ENCODE data around the gene DGKB. TPM values are rescaled to one million over a fixed set of nuclear protein-coding genes. Genes with fewer than 3 reads are reported as not detected.

The DGKB gene
- total RNA-seq, 1 donor from 2014 or later, result not detected

GRCh38 chr7:14767716-14768425 lies 134.7 kb downstream of the DGKB start:
- intact Hi-C loops (cut with DNase I), result no loop called here
- H3K4me3 ChIP-seq, result no peak overlapping the region

GRCh38 chr7:14766747-14767146 lies 135.8 kb downstream of the DGKB start:
- H3K4me3 ChIP-seq, result no peak overlapping the region
- no peak for DNase-seq (ENCODE audit: low spot score in 2 of 2)
- H3K27ac ChIP-seq, result no peak overlapping the region
- H3K27me3 ChIP-seq, result no peaks in the 10 kb centered on the region
- no peaks in the 10 kb centered on the region for H3K4me1 ChIP-seq
- H3K9me3 ChIP-seq, result no peaks in the 10 kb centered on the region
- H3K36me3 ChIP-seq, result no peaks in the 10 kb centered on the region
- TF ChIP-seq CTCF (IDR thresholded peaks at IDR 0.05), result no peak
- intact Hi-C loops (cut with DNase I), result no loop called here

More at GRCh38 chr7:14767716-14768425, 134.7 kb downstream of the DGKB start:
- no peak for DNase-seq (ENCODE audit: low spot score in 2 of 2)
- Histone ChIP-seq H3K27me3 (no peaks in the 10 kb centered on the region), H3K27ac (no peak overlapping the region), H3K36me3 (no peaks in the 10 kb centered on the region), H3K4me1 (no peaks in the 10 kb centered on the region), H3K9me3 (no peaks in the 10 kb centered on the region)
- no peak for TF ChIP-seq CTCF (IDR thresholded peaks at IDR 0.05)

GRCh38 chr7:14765731-14766130 lies 136.8 kb downstream of the DGKB start:
- no peak overlapping the region for H3K27ac ChIP-seq
- no peaks in the 10 kb centered on the region for H3K27me3 ChIP-seq
- no peaks in the 10 kb centered on the region for H3K4me1 ChIP-seq
- DNase-seq (ENCODE audit: low spot score in 2 of 2), result no peak
- no peak overlapping the region for H3K4me3 ChIP-seq
- H3K9me3 ChIP-seq, result no peaks in the 10 kb centered on the region
- no peak for TF ChIP-seq CTCF (IDR thresholded peaks at IDR 0.05)
- intact Hi-C loops (cut with DNase I), result no loop called here
- no peaks in the 10 kb centered on the region for H3K36me3 ChIP-seq

- intact Hi-C loops (cut with DNase I), result no loop called here
- Histone ChIP-seq H3K4me3 (no peak overlapping the region), H3K27ac (no peak overlapping the region), H3K4me1 (no peaks in the 10 kb centered on the region), H3K9me3 (no peaks in the 10 kb centered on the region), H3K36me3 (no peaks in the 10 kb centered on the region), H3K27me3 (no peaks in the 10 kb centered on the region)
- TF ChIP-seq CTCF (IDR thresholded peaks at IDR 0.05), result no peak
- DNase-seq (ENCODE audit: low spot score in 2 of 2), result no peak
Observed at GRCh38 chr7:14762561-14762960, 140.0 kb downstream of the DGKB start.

GRCh38 chr7:14761510-14762296 lies 140.8 kb downstream of the DGKB start:
- H3K27ac ChIP-seq, result no peak overlapping the region
- no peaks in the 10 kb centered on the region for H3K36me3 ChIP-seq
- no peak for DNase-seq (ENCODE audit: low spot score in 2 of 2)
- H3K4me1 ChIP-seq, result no peaks in the 10 kb centered on the region
- no peaks in the 10 kb centered on the region for H3K27me3 ChIP-seq
- intact Hi-C loops (cut with DNase I), result no loop called here
- no peaks in the 10 kb centered on the region for H3K9me3 ChIP-seq
- no peak for TF ChIP-seq CTCF (IDR thresholded peaks at IDR 0.05)
- no peak overlapping the region for H3K4me3 ChIP-seq

Data from ascending aorta (tissue), 2 donors.